OCI-LY7 (cell line): Measurements from ENCODE around the gene PARVG. TPM values are rescaled to one million over a fixed set of nuclear protein-coding genes. Genes with fewer than 3 reads are reported as not detected.

Source experiments
- BruUV-seq: library from RNA; stranded (reverse); fragments of 400-500 nt; replicated peaks from 2 replicates; lab custom pipeline; 2021; lab: Mats Ljungman, UMichigan
- CTCF ChIA-PET: fragments of 300-600 bp; sonication (Branson Sonifier 250); formaldehyde crosslinking; loops from one replicate; lab custom pipeline; 2022; ENCODE audit warnings: antibody characterized with exemption; ENCODE audit not compliant: unreplicated experiment; lab: Charles Lee
- POLR2A ChIA-PET: fragments of 300-600 bp; sonication (Branson Sonifier 250); formaldehyde crosslinking; loops from one replicate; lab custom pipeline; 2022; ENCODE audit warnings: antibody characterized with exemption; lab: Charles Lee
- DNase-seq: peaks from one replicate; pipeline ENCODE4 v3.0.0-alpha.2; 2015; ENCODE audit warnings: low spot score
- H2AFZ ChIP-seq: fragments of 200-600 bp; sonication (generic), shearing (Covaris generic); 2 replicates; pipeline ENCODE4 v1.6.1; 2014; ENCODE audit warnings: mild to moderate bottlenecking, antibody characterized with exemption, low read length, moderate library complexity
- H3K27ac ChIP-seq: fragments of 200-600 bp; sonication (generic); 2 replicates; pipeline ENCODE4 v1.5.1; 2014; ENCODE audit warnings: mixed run types, low read depth, mild to moderate bottlenecking, moderate library complexity, low read length, inconsistent platforms; ENCODE audit not compliant: poor library complexity, severe bottlenecking
- H3K36me3 ChIP-seq: fragments of 200-600 bp; sonication (generic); 2 replicates; pipeline ENCODE4 v1.6.1; 2014; ENCODE audit warnings: mild to moderate bottlenecking, antibody characterized with exemption, low read length, moderate library complexity, mixed read lengths; ENCODE audit not compliant: insufficient read depth
- H3K4me1 ChIP-seq: fragments of 200-600 bp; sonication (generic); 2 replicates; pipeline ENCODE4 v1.5.1; 2014; ENCODE audit warnings: mild to moderate bottlenecking, low read length; ENCODE audit not compliant: insufficient read depth, poor library complexity, severe bottlenecking
- H3K4me2 ChIP-seq: fragments of 200-600 bp; sonication (generic); 2 replicates; pipeline ENCODE4 v1.6.1; 2014; ENCODE audit warnings: mild to moderate bottlenecking, low read length
- H3K4me3 ChIP-seq: fragments of 200-600 bp; sonication (generic); 2 replicates; pipeline ENCODE4 v1.5.1; 2014; ENCODE audit warnings: mild to moderate bottlenecking, low read depth, low read length; ENCODE audit not compliant: poor library complexity, severe bottlenecking
- H3K79me2 ChIP-seq: fragments of 200-600 bp; sonication (generic); 2 replicates; pipeline ENCODE4 v1.6.1; 2016; ENCODE audit warnings: low read depth, mild to moderate bottlenecking, low read length, moderate library complexity, mixed read lengths; ENCODE audit not compliant: insufficient read depth
- H3K9me2 ChIP-seq: fragments of 200-600 bp; sonication (generic); 2 replicates; pipeline ENCODE4 v1.6.1; 2016; ENCODE audit warnings: mild to moderate bottlenecking, low read length, mixed read lengths; ENCODE audit not compliant: insufficient read depth
- H3K9me3 ChIP-seq: fragments of 200-600 bp; sonication (generic); 2 replicates; pipeline ENCODE4 v1.6.1; 2014; ENCODE audit warnings: mild to moderate bottlenecking, mixed run types, low read length, mixed read lengths
- H4K20me1 ChIP-seq: fragments of 200-600 bp; sonication (generic); 2 replicates; pipeline ENCODE4 v1.6.1; 2014; ENCODE audit warnings: mild to moderate bottlenecking, antibody characterized with exemption, low read length, moderate library complexity, mixed read lengths; ENCODE audit not compliant: insufficient read depth
- CTCF ChIP-seq: fragments of 200-600 bp; sonication (generic); conservative IDR thresholded peaks from 2 replicates; pipeline ENCODE4 v1.5.1; 2014; ENCODE audit warnings: mild to moderate bottlenecking, antibody characterized with exemption, low read length, moderate library complexity, mixed read lengths
- EZH2phosphoT487 ChIP-seq: fragments of 200-600 bp; sonication (generic); IDR thresholded peaks from 2 replicates; pipeline ENCODE4 v1.6.1; 2018; ENCODE audit warnings: low read depth, borderline replicate concordance, mild to moderate bottlenecking, mixed run types, antibody characterized with exemption, low read length, moderate library complexity, mixed read lengths
- intact Hi-C: fragments of 100-400 bp; cut with micrococcal nuclease; formaldehyde crosslinking; loops from one replicate; pipeline ENCODE4 v1.10.0; 2022; ENCODE audit not compliant: unreplicated experiment
- total RNA-seq, 2 experiments: library from RNA; depleted of rRNA in 1 of 2; stranded (reverse); fragments of >200 nt in 1 of 2; shearing (Covaris generic) in 1 of 2; gene quantifications; 2 replicates each; pipeline ENCODE4 v1.2.3, GENCODE V29; 2014 to 2022

PARVG gene
- total RNA-seq, 2 experiments from 2014 or later = 0.85 to 7.7 TPM

- H3K36me3 ChIP-seq = no peaks in the 10 kb centered on the region
- H3K27ac ChIP-seq = no peak overlapping the region
- intact Hi-C loops = no loop called here
- TF ChIP-seq EZH2phosphoT487 (no peak), CTCF (no peak)
- no peak overlapping the region for H3K4me2 ChIP-seq
- peaks cover 25% of the 10 kb centered on the region for H3K4me1 ChIP-seq
- H3K9me3 ChIP-seq = no peaks in the 10 kb centered on the region
- no peak overlapping the region for H2AFZ ChIP-seq
- CTCF ChIA-PET = no interaction called here
- H3K9me2 ChIP-seq = no peaks in the 10 kb centered on the region
- H3K4me3 ChIP-seq = no peak overlapping the region
- DNase-seq = no peak
- no peaks in the 10 kb centered on the region for H4K20me1 ChIP-seq
- no TSS peak for BruUV-seq
- no peaks in the 10 kb centered on the region for H3K79me2 ChIP-seq
- POLR2A ChIA-PET = no interaction called here
Measured at GRCh38 chr22:44185237-44186120, 4.8 kb downstream of the PARVG start.

GRCh38 chr22:44186121-44186510 lies 5.4 kb downstream of the PARVG start:
- Histone ChIP-seq H2AFZ (no peak overlapping the region), H3K36me3 (no peaks in the 10 kb centered on the region), H3K9me2 (no peaks in the 10 kb centered on the region), H3K4me1 (peaks cover 22% of the 10 kb centered on the region), H3K79me2 (no peaks in the 10 kb centered on the region), H3K9me3 (no peaks in the 10 kb centered on the region), H3K4me2 (no peak overlapping the region), H4K20me1 (no peaks in the 10 kb centered on the region), H3K27ac (no peak overlapping the region), H3K4me3 (no peak overlapping the region)
- ChIA-PET CTCF (no interaction called here), POLR2A (interaction anchor here (0.8 kb wide), 1 partner anchor 9 kb away, joined by 3 read pairs; no protein-coding TSS in a partner anchor)
- intact Hi-C loops = no loop called here
- DNase-seq = no peak
- no TSS peak for BruUV-seq
- TF ChIP-seq EZH2phosphoT487 = no peak
- no peak for TF ChIP-seq CTCF

- H3K79me2 ChIP-seq = no peaks in the 10 kb centered on the region
- H3K27ac ChIP-seq = no peak overlapping the region
- no peak overlapping the region for H2AFZ ChIP-seq
- no peak overlapping the region for H3K4me3 ChIP-seq
- ChIA-PET POLR2A (interaction anchor here (0.8 kb wide), 1 partner anchor 8 kb away, joined by 3 read pairs; no protein-coding TSS in a partner anchor), CTCF (interaction anchor here (0.8 kb wide), 1 partner anchor 204 kb away, joined by 3 read pairs; no protein-coding TSS in a partner anchor)
- no peaks in the 10 kb centered on the region for H3K9me2 ChIP-seq
- DNase-seq = no peak
- intact Hi-C loops = no loop called here
- H3K4me1 ChIP-seq = peaks cover 16% of the 10 kb centered on the region
- no peaks in the 10 kb centered on the region for H3K9me3 ChIP-seq
- H3K36me3 ChIP-seq = no peaks in the 10 kb centered on the region
- TF ChIP-seq CTCF (no peak), EZH2phosphoT487 (no peak)
- no peaks in the 10 kb centered on the region for H4K20me1 ChIP-seq
- H3K4me2 ChIP-seq = no peak overlapping the region
- BruUV-seq = no TSS peak
Measured at GRCh38 chr22:44186737-44187136, 6.0 kb downstream of the PARVG start.
